Thymus (tissue), 11 donors: Measurements from ENCODE around the gene BATF2. TPM values are rescaled to one million over a fixed set of nuclear protein-coding genes. Genes with fewer than 3 reads are reported as not detected.

Source experiments
- DNase-seq, 9 donors: peaks; one replicate each; pipeline ENCODE4 v3.0.0-alpha.2; 2013; ENCODE audit warnings: low spot score in 9 of 9, low read depth in 6 of 9, missing footprints in 1 of 9
- H3K27ac ChIP-seq, 2 donors: one replicate each; pipeline ENCODE4 v1.5.1; 2013; ENCODE audit warnings: control low read depth in 1 of 2, low read depth in 1 of 2, low read length in 1 of 2, mild to moderate bottlenecking in 1 of 2, moderate library complexity in 1 of 2
- H3K27me3 ChIP-seq, 2 donors: one replicate each; pipeline ENCODE4 v1.5.1; 2013; ENCODE audit warnings: low read length in 1 of 2; ENCODE audit not compliant: control insufficient read depth in 2 of 2, insufficient read depth in 1 of 2
- H3K36me3 ChIP-seq, 2 donors: one replicate each; pipeline ENCODE4 v1.5.1; 2013; ENCODE audit warnings: low read length in 1 of 2, mild to moderate bottlenecking in 1 of 2, moderate library complexity in 1 of 2; ENCODE audit not compliant: control insufficient read depth in 2 of 2, insufficient read depth in 2 of 2
- H3K4me1 ChIP-seq, 2 donors: one replicate each; pipeline ENCODE4 v1.5.1; 2013; ENCODE audit warnings: low read length in 2 of 2; ENCODE audit not compliant: control insufficient read depth in 2 of 2, insufficient read depth in 2 of 2
- H3K4me3 ChIP-seq, 2 donors: one replicate each; pipeline ENCODE4 v1.5.1; 2013; ENCODE audit warnings: low read length in 2 of 2, control low read depth in 1 of 2, mild to moderate bottlenecking in 1 of 2
- H3K9me3 ChIP-seq, 2 donors: one replicate each; pipeline ENCODE4 v1.5.1; 2013; ENCODE audit warnings: low read length in 1 of 2, mild to moderate bottlenecking in 1 of 2; ENCODE audit not compliant: control insufficient read depth in 2 of 2, insufficient read depth in 1 of 2
- WGBS: extraction: QIAGEN DNeasy Blood & Tissue Kit; methylation state at CpG from one replicate; pipeline ENCODE4 v1.1.7; 2013; 5-methylcytosine and 5-hydroxymethylcytosine counted together
- polyA plus RNA-seq: library from polyadenylated mRNA; stranded (reverse); fragments of 200-250 nt; gene quantifications from one replicate; pipeline ENCODE4 v1.2.3, GENCODE V29; 2013
- total RNA-seq: library from RNA; stranded (reverse); fragments of 120-200 nt; gene quantifications from one replicate; pipeline ENCODE4 v1.2.4, GENCODE V29; 2013
- donor health status: healthy.

The BATF2 gene
- total and polyA plus RNA-seq, 2 donors = 0.90 to 3.1 TPM

GRCh38 chr11:65002706-65003105 is 5.9 kb upstream of the BATF2 start:
- no peaks in the 10 kb centered on the region for H3K9me3 ChIP-seq
- no peaks in the 10 kb centered on the region for H3K27me3 ChIP-seq
- H3K27ac ChIP-seq = no peak overlapping the region
- H3K4me1 ChIP-seq = no peaks in the 10 kb centered on the region
- no peak for DNase-seq
- no peak overlapping the region for H3K4me3 ChIP-seq
- H3K36me3 ChIP-seq = no peaks in the 10 kb centered on the region
- WGBS = 91% methylated on average over 5 of the region's 5 CpGs

- Histone ChIP-seq H3K4me1 (no peaks in the 10 kb centered on the region), H3K4me3 (no peak overlapping the region), H3K27me3 (peaks cover 0 to 7% of the 10 kb centered on the region in 2 donors), H3K36me3 (no peaks in the 10 kb centered on the region), H3K9me3 (no peaks in the 10 kb centered on the region), H3K27ac (no peak overlapping the region)
- WGBS = 91% methylated on average over 1 of the region's 1 CpG
- DNase-seq = no peak
Measured at GRCh38 chr11:64999478-64999877, 2.7 kb upstream of the BATF2 start.

GRCh38 chr11:64998690-64999431 is 2.1 kb upstream of the BATF2 start:
- Histone ChIP-seq H3K27me3 (peaks cover 0 to 7% of the 10 kb centered on the region in 2 donors), H3K36me3 (no peaks in the 10 kb centered on the region), H3K27ac (no peak overlapping the region), H3K4me1 (no peaks in the 10 kb centered on the region), H3K4me3 (no peak overlapping the region), H3K9me3 (no peaks in the 10 kb centered on the region)
- WGBS = 77% methylated on average over 9 of the region's 9 CpGs
- DNase-seq = no peak

GRCh38 chr11:64998141-64998540 is 1.4 kb upstream of the BATF2 start:
- H3K27ac ChIP-seq = no peak overlapping the region
- H3K27me3 ChIP-seq = peaks cover 0 to 7% of the 10 kb centered on the region in 2 donors
- H3K9me3 ChIP-seq = no peaks in the 10 kb centered on the region
- DNase-seq = no peak
- no peaks in the 10 kb centered on the region for H3K36me3 ChIP-seq
- WGBS = 91% methylated on average over 1 of the region's 1 CpG
- no peaks in the 10 kb centered on the region for H3K4me1 ChIP-seq
- no peak overlapping the region for H3K4me3 ChIP-seq

- no peaks in the 10 kb centered on the region for H3K36me3 ChIP-seq
- no peaks in the 10 kb centered on the region for H3K4me1 ChIP-seq
- WGBS = 61% methylated on average over 11 of the region's 11 CpGs
- peaks cover 0 to 7% of the 10 kb centered on the region in 2 donors for H3K27me3 ChIP-seq
- no peak overlapping the region for H3K27ac ChIP-seq
- no peaks in the 10 kb centered on the region for H3K9me3 ChIP-seq
- H3K4me3 ChIP-seq = no peak overlapping the region
- no peak for DNase-seq
Measured at GRCh38 chr11:64996327-64996709, 453 bp downstream of the BATF2 start.

- DNase-seq = no peak
- 98% methylated on average over 7 of the region's 7 CpGs for WGBS
- H3K36me3 ChIP-seq = no peaks in the 10 kb centered on the region
- H3K4me3 ChIP-seq = no peak overlapping the region
- H3K27me3 ChIP-seq = peaks cover 0 to 15% of the 10 kb centered on the region in 2 donors
- H3K27ac ChIP-seq = no peak overlapping the region
- no peaks in the 10 kb centered on the region for H3K4me1 ChIP-seq
- no peaks in the 10 kb centered on the region for H3K9me3 ChIP-seq
Measured at GRCh38 chr11:64994318-64994717, 2.5 kb downstream of the BATF2 start.

- H3K4me3 ChIP-seq = no peak overlapping the region
- H3K27ac ChIP-seq = no peak overlapping the region
- H3K36me3 ChIP-seq = no peaks in the 10 kb centered on the region
- H3K27me3 ChIP-seq = peaks cover 0 to 13% of the 10 kb centered on the region in 2 donors
- no peaks in the 10 kb centered on the region for H3K4me1 ChIP-seq
- no peak for DNase-seq
- 44% methylated on average over 15 of the region's 15 CpGs for WGBS
- H3K9me3 ChIP-seq = no peaks in the 10 kb centered on the region
Measured at GRCh38 chr11:64990222-64990923, 6.4 kb downstream of the BATF2 start.

- Histone ChIP-seq H3K36me3 (no peaks in the 10 kb centered on the region), H3K27ac (no peak overlapping the region), H3K4me1 (no peaks in the 10 kb centered on the region), H3K4me3 (no peak overlapping the region), H3K27me3 (peaks cover 0 to 13% of the 10 kb centered on the region in 2 donors), H3K9me3 (no peaks in the 10 kb centered on the region)
- no peak for DNase-seq
- 91% methylated on average over 13 of the region's 13 CpGs for WGBS
Measured at GRCh38 chr11:64989416-64989815, 7.4 kb downstream of the BATF2 start.

- Histone ChIP-seq H3K4me3 (no peak overlapping the region), H3K27ac (no peak overlapping the region), H3K36me3 (no peaks in the 10 kb centered on the region), H3K4me1 (no peaks in the 10 kb centered on the region), H3K27me3 (peaks cover 0 to 13% of the 10 kb centered on the region in 2 donors), H3K9me3 (no peaks in the 10 kb centered on the region)
- WGBS = 93% methylated on average over 6 of the region's 6 CpGs
- no peak for DNase-seq
Measured at GRCh38 chr11:64987998-64988854, 8.5 kb downstream of the BATF2 start.
